ENCODE measurements around the gene ZNF362. TPM values are rescaled to one million over a fixed set of nuclear protein-coding genes. Genes with fewer than 3 reads are reported as not detected.

Gene ZNF362
- total and polyA plus RNA-seq, 2 experiments from 2014 or later, result 11.0 to 12.9 TPM

DNA sequence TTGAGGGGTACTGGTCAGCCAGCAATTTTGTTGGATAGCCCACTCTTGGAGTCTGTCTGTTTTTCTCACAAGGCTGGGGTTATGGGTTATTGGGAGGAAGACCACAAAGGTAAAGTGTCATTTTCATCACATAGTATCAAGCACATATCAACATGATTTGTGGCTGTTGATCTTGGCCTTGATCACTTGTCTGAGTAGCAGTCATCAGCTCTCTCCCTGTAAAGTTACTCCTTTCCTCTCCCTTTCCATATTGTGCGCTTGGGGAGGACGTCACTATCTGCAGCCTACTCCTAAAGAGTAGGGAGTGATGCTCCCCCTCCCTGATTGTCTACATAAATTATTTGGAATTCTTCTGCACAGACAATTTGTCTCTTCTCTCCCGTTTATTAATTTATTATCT, 1.8 kb upstream of the ZNF362 start:
- Histone ChIP-seq H3K4me3 (no peak overlapping the region), H3K9me2 (ENCODE audit: insufficient read depth) (0 out of 2 replicates have a peak, but pooled peaks cover 2% of the 10 kb centered on the region), H4K20me1 (replicated peaks; ENCODE audit: insufficient read depth) (no peaks in the 10 kb centered on the region), H3K36me3 (ENCODE audit: insufficient read depth) (no peaks in the 10 kb centered on the region), H3F3A (replicated peaks; ENCODE audit: low read depth) (peaks cover 4% of the 10 kb centered on the region; the same call in 1 of the 2 replicates), H3K79me2 (replicated peaks; ENCODE audit: insufficient read depth) (peaks cover 25% of the 10 kb centered on the region), H3K27me3 (ENCODE audit: insufficient read depth) (no peaks in the 10 kb centered on the region), H2AFZ (no peak overlapping the region), H3K4me2 (no peak overlapping the region), H3K27ac (ENCODE audit: low read depth) (no peak overlapping the region), H3K4me1 (ENCODE audit: insufficient read depth) (peaks cover 20% of the 10 kb centered on the region)
- Mint-ChIP-seq H3K9me3 (peaks cover 6% of the 10 kb centered on the region; the same call in 1 of the 3 replicates), H3K27ac (no peak overlapping the region), H3K36me3 (ENCODE audit: low read depth) (peaks cover 6% of the 10 kb centered on the region; the same call in 2 of the 3 replicates), H3K4me3 (no peak overlapping the region; the same call in 2 of the 3 replicates), H3K27me3 (ENCODE audit: insufficient read depth, low read depth, poor library complexity) (peaks cover 12% of the 10 kb centered on the region), H3K4me1 (peaks cover 19% of the 10 kb centered on the region)
- DNase-seq (ENCODE audit: low spot score) (no peak), ATAC-seq (no peak)
- TF ChIP-seq, protein P1, sequence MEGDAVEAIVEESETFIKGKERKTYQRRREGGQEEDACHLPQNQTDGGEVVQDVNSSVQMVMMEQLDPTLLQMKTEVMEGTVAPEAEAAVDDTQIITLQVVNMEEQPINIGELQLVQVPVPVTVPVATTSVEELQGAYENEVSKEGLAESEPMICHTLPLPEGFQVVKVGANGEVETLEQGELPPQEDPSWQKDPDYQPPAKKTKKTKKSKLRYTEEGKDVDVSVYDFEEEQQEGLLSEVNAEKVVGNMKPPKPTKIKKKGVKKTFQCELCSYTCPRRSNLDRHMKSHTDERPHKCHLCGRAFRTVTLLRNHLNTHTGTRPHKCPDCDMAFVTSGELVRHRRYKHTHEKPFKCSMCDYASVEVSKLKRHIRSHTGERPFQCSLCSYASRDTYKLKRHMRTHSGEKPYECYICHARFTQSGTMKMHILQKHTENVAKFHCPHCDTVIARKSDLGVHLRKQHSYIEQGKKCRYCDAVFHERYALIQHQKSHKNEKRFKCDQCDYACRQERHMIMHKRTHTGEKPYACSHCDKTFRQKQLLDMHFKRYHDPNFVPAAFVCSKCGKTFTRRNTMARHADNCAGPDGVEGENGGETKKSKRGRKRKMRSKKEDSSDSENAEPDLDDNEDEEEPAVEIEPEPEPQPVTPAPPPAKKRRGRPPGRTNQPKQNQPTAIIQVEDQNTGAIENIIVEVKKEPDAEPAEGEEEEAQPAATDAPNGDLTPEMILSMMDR (conservative IDR thresholded peaks at IDR 0.05; ENCODE audit: low read depth in 2 of 2), result no peak
- TF ChIP-seq STAT1 (IDR thresholded peaks at IDR 0.05; ENCODE audit: unreplicated experiment) (no peak), JUNB (IDR thresholded peaks at IDR 0.05; ENCODE audit: unreplicated experiment) (no peak), EZH2 (IDR thresholded peaks at IDR 0.05; ENCODE audit: low read depth, unreplicated experiment) (no peak), CREB1 (CRISPR knock-in tag; IDR thresholded peaks at IDR 0.05; ENCODE audit: low read depth) (no peak), EZH2phosphoT487 (IDR thresholded peaks at IDR 0.05; ENCODE audit: unreplicated experiment) (no peak)
- TF ChIP-seq, protein P2, sequence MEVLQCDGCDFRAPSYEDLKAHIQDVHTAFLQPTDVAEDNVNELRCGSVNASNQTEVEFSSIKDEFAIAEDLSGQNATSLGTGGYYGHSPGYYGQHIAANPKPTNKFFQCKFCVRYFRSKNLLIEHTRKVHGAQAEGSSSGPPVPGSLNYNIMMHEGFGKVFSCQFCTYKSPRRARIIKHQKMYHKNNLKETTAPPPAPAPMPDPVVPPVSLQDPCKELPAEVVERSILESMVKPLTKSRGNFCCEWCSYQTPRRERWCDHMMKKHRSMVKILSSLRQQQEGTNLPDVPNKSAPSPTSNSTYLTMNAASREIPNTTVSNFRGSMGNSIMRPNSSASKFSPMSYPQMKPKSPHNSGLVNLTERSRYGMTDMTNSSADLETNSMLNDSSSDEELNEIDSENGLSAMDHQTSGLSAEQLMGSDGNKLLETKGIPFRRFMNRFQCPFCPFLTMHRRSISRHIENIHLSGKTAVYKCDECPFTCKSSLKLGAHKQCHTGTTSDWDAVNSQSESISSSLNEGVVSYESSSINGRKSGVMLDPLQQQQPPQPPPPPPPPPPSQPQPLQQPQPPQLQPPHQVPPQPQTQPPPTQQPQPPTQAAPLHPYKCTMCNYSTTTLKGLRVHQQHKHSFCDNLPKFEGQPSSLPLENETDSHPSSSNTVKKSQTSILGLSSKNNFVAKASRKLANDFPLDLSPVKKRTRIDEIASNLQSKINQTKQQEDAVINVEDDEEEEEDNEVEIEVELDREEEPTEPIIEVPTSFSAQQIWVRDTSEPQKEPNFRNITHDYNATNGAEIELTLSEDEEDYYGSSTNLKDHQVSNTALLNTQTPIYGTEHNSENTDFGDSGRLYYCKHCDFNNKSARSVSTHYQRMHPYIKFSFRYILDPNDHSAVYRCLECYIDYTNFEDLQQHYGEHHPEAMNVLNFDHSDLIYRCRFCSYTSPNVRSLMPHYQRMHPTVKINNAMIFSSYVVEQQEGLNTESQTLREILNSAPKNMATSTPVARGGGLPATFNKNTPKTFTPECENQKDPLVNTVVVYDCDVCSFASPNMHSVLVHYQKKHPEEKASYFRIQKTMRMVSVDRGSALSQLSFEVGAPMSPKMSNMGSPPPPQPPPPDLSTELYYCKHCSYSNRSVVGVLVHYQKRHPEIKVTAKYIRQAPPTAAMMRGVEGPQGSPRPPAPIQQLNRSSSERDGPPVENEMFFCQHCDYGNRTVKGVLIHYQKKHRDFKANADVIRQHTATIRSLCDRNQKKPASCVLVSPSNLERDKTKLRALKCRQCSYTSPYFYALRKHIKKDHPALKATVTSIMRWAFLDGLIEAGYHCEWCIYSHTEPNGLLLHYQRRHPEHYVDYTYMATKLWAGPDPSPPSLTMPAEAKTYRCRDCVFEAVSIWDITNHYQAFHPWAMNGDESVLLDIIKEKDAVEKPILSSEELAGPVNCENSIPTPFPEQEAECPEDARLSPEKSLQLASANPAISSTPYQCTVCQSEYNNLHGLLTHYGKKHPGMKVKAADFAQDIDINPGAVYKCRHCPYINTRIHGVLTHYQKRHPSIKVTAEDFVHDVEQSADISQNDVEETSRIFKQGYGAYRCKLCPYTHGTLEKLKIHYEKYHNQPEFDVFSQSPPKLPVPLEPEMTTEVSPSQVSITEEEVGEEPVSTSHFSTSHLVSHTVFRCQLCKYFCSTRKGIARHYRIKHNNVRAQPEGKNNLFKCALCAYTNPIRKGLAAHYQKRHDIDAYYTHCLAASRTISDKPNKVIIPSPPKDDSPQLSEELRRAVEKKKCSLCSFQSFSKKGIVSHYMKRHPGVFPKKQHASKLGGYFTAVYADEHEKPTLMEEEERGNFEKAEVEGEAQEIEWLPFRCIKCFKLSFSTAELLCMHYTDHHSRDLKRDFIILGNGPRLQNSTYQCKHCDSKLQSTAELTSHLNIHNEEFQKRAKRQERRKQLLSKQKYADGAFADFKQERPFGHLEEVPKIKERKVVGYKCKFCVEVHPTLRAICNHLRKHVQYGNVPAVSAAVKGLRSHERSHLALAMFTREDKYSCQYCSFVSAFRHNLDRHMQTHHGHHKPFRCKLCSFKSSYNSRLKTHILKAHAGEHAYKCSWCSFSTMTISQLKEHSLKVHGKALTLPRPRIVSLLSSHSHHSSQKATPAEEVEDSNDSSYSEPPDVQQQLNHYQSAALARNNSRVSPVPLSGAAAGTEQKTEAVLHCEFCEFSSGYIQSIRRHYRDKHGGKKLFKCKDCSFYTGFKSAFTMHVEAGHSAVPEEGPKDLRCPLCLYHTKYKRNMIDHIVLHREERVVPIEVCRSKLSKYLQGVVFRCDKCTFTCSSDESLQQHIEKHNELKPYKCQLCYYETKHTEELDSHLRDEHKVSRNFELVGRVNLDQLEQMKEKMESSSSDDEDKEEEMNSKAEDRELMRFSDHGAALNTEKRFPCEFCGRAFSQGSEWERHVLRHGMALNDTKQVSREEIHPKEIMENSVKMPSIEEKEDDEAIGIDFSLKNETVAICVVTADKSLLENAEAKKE (CRISPR knock-in tag; IDR thresholded peaks at IDR 0.05), result no peak
- TF ChIP-seq, protein P3, sequence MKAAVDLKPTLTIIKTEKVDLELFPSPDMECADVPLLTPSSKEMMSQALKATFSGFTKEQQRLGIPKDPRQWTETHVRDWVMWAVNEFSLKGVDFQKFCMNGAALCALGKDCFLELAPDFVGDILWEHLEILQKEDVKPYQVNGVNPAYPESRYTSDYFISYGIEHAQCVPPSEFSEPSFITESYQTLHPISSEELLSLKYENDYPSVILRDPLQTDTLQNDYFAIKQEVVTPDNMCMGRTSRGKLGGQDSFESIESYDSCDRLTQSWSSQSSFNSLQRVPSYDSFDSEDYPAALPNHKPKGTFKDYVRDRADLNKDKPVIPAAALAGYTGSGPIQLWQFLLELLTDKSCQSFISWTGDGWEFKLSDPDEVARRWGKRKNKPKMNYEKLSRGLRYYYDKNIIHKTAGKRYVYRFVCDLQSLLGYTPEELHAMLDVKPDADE (IDR thresholded peaks at IDR 0.05), result no peak
